HG02642 (cell line): ENCODE measurements around the gene TSPAN3.

Experiments
- ATAC-seq: cut with Tn5 transposase; IDR thresholded peaks from one replicate; pipeline ENCODE4 v1.9.1; 2021; ENCODE audit warnings: mild to moderate bottlenecking; ENCODE audit not compliant: unreplicated experiment, poor library complexity

TSPAN3 gene

DNA sequence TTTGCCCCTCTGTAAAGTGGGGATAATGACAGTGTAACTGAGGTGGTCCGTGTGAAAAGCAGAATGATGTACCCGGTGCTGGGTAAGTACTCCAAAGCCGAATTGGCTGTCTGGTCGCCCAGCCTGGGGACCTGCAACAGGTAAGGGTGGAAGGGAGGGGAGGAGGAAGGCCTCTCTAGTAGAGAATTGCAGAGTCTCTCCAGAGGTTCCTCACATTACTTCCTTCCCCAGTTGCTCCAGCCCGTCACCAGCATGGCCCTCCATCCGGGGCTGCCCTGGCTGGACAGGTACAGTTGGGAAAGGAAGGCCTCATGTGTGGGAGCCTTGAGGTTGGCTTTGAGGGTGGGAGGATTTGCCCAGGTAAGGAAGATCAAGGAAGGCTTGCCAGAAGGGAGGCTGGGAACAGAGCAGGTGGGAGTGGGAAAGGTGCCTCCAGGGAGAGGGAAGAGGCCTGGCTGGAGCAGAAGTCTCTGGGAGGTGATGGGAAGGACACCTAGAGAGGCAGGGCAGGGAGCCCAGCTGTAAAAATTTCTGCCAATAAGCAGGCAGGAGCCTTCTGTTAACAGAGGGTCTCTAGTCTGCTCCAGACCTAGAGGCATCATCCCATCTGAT is 77.7 kb downstream of the TSPAN3 start:
- no peak for ATAC-seq

DNA sequence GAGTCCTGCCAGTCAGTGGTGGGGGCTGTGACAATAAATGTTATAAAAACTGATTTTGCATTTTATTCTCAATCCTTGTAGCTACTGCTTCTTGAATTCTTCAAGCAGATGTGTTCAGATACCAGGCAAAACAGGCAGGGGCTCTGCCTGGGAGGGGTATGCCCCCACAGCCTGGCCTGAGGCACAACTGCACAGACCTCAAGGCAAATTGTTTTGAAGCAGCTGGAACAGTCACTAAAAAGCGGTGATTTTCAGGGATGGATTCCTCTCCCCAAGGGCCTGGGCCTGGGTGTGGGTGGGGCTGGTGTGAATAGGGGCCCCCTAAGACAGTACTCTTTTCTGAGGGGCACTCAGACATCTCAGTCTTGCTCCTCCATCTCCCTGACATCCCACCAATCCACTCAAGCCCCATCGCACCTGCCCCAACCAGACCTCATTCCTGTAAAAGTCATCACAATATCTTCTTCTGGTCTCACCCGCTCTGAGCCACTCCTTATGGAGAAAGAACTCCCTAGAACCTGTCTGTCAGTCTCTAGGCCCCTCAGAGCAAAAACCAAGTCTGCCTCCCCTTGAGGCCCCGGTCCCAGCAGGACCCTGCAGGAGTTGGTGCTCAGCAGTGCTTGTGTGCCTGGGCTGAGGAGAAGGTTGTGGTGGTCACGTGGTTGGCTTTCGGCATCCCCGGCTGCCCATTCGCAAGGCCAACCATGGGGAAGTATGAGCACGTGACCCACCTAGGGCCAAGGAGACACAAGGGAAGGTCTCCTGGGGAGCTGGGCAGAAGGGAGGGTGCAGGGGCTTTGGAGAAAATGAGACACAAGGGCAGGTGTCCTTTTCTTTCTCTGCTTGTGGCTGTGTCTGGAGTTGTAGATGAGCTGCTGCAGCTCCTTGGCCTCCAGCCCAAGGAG is 78.9 kb downstream of the TSPAN3 start:
- no peak for ATAC-seq
